AG09309 (cell line): ENCODE measurements around the gene NUDT22.
"Not testable (repeated sequence)": the region's sequence is repeated elsewhere in the genome, so short reads cannot be mapped to it uniquely, and the experiment has no call there.

Experiments
- DNase-seq: peaks from one replicate; pipeline ENCODE4 v3.0.0-alpha.2; 2010; ENCODE audit warnings: low read depth
- H3K4me3 ChIP-seq: 2 replicates; pipeline ENCODE4 v1.5.1; 2011; ENCODE audit warnings: mild to moderate bottlenecking, low read depth, low read length, moderate library complexity; ENCODE audit not compliant: control insufficient read depth
- TF ChIP-seq, protein P1 (sequence below): IDR thresholded peaks from 2 replicates; pipeline ENCODE4 v1.5.1; 2011; ENCODE audit warnings: mild to moderate bottlenecking, low read depth, low read length, inconsistent platforms; ENCODE audit not compliant: insufficient read depth, control insufficient read depth; ENCODE audit errors: missing control alignments

NUDT22 gene

DNA sequence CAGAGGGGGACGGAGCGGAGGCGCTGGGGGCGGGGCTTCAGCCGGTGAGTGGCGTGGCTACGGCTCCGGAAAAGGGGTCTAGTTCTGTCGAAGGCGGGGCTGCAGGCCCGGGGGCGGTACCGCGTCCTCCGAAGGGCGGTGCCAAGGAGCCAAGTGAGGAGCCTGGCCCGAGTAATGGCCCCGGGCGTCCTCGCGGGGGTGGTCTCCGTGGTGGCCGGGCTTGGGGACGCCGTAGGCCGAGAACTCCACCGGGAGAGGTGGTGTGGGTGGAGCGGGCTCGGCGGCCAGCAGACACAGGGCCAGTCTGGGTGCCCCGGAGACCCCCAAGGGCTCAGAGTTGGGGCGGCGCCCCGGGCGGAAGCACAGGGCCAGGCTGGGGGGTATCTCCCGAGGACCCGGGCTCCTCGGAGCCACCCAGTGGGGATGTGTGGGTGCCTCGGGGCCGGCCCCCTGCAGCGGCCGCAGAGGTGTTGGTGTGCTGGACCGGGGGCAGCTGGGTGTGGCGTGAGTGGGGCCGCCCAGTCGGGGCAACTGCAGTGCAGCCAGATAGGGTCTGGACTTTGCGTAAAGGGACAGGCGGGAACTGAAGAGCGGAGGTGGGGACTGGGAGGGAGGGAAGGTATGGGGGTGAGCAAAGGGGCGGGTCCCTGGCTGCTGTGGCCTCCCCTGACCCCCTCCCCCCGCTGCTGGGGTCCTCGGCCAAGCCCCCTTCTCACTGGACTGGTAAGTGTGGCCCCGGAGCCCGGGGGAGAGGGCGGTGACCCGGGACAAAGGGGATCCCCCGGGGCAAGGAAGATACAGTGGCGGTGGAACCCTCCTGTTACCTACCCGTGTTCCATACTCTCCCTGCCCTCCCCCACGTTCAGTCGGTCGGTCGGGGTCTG lies 15.7 kb downstream of the NUDT22 start:
- H3K4me3 ChIP-seq, result peak overlapping the region; percentile 84
- TF ChIP-seq, protein P1, sequence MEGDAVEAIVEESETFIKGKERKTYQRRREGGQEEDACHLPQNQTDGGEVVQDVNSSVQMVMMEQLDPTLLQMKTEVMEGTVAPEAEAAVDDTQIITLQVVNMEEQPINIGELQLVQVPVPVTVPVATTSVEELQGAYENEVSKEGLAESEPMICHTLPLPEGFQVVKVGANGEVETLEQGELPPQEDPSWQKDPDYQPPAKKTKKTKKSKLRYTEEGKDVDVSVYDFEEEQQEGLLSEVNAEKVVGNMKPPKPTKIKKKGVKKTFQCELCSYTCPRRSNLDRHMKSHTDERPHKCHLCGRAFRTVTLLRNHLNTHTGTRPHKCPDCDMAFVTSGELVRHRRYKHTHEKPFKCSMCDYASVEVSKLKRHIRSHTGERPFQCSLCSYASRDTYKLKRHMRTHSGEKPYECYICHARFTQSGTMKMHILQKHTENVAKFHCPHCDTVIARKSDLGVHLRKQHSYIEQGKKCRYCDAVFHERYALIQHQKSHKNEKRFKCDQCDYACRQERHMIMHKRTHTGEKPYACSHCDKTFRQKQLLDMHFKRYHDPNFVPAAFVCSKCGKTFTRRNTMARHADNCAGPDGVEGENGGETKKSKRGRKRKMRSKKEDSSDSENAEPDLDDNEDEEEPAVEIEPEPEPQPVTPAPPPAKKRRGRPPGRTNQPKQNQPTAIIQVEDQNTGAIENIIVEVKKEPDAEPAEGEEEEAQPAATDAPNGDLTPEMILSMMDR, result no peak
- DNase-seq, result no peak

DNA sequence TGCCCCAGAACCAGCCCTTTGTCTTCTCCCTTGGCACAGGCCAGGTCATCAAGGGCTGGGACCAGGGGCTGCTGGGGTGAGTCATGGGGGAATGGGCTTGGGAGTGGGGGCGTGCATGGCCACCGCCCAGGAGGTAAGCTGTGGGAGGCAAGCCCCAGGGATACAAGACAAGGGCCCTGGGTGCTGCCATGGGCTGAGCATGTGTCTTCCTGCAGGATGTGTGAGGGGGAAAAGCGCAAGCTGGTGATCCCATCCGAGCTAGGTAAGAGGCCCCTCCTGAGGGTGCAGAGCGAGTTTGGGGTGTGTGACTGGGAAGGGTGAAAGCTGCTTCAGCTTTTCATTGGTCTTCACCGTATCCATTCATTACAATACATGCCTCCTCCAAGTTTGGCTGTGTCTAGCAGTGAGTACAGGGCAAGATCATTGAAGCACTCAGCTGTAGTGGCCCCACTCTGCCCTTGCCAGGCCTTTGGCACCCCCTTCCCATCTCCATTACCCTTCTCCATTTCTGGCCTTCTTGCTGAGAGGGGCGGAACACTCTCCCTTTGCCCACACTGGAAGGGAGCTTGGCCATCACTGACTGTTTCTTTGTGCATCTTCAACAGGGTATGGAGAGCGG lies 17.3 kb downstream of the NUDT22 start:
- no peak for DNase-seq
- TF ChIP-seq, protein P1, result no peak
- H3K4me3 ChIP-seq, result peak overlapping the region; percentile 2; the same call in 1 of the 2 replicates

DNA sequence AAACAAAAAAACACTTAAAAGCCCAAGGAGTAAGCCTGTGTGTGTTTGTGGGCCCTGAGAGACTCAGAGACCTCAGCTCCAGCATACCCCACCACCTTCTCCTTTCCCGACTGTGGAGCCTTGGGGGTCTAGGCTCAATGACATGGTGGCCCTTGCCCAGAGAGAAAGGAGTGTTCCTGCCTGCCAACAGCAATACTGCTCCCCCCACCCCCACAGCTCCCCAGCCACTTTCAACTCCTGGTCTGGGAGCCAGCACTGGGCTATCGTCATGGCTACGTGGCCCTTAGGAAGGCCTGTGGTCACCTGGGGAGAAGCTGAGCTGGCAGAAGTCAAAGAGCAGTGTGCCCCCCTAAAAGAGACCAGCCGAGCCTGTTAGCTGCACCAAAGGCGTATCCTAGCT lies 18.0 kb downstream of the NUDT22 start:
- H3K4me3 ChIP-seq, result no peak overlapping the region
- TF ChIP-seq, protein P1, result no peak
- no peak for DNase-seq

DNA sequence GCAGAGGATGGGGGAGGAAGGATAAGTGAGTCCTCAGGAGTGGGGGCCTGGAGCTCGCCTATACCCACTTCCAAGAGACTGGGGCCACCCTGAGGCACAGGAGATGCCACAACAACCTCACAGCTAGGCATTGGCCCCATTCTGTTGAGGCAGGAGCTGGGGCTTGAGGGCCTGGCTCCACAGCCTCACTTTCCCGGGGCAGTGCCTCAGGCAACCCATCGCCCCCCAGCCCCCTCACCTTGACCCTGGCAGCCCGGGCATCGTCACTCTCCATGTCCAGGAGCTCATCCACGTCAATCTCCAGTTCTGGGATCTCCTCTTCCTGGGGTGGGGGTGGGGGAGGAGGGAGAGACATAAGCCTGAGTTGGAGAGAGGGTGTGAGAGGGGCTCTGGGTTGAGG lies 18.9 kb downstream of the NUDT22 start:
- TF ChIP-seq, protein P1, result no peak
- DNase-seq, result no peak

DNA sequence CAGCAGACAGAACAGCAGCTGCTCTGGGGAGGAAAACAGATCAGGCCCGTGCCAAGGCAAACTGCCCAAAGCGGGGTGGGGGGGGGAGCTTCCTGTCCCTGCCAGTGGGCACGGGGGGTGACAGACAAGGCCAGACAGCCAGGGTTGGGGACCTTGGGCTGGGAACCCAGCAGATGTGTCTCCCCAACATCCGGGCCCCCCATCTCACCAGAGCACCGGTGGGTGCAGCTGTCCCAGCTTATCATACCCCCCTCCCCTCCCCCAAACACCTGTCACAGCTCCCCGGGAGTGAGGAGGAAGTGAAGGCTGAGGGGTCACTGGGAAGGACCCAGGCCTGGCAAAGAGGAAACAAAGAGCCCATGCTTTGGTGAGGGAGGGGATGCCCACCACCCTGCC lies 19.3 kb downstream of the NUDT22 start:
- no peak for DNase-seq
- peak overlapping the region; percentile 95 for H3K4me3 ChIP-seq
- TF ChIP-seq, protein P1, result no peak

More for the DNA sequence above, 18.9 kb downstream of the NUDT22 start:
- H3K4me3 ChIP-seq, result peak overlapping the region; percentile 95

DNA sequence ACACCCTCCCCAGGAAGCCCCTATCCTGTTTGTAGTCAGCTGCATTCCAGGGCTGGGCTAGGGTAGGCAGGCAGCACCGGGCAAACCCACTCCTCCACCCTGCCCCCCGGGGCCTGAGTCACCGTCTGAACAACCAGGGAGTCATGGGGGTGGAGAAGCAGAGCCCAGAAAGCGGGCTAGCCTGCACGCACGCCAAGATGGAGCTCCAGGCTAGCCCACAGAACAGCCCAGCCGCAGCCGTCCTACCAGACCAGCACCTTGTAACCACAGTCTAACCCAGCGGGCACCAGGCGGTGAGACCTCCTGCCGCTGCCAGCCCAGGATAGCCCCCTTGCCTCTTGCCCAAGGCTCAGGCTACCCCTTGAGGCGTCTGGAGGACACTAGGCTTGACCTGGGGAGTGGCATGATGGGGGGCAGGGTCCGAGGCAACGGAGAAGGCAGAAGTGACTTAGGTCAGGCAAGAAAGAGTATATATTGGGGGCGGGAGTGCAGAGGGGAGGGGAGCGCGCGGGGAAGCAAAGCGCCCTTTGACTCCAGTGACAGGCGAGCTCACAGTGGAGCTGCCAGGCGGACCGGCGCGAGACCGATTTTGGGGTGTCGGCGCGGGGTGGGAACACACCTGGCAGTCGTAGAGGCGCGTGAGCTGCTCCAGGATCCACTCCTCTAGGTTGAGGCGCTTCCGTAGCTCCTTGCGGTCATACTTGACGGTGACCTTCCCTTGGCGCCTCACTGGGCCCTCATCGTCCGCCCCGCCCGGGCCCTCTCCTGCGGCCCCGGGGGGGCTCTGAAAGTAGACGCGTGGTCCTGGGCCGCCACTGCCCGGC lies 19.9 kb downstream of the NUDT22 start:
- TF ChIP-seq, protein P1, result no peak
- H3K4me3 ChIP-seq, result peak overlapping the region; percentile 95
- peak; percentile 59 for DNase-seq

DNA sequence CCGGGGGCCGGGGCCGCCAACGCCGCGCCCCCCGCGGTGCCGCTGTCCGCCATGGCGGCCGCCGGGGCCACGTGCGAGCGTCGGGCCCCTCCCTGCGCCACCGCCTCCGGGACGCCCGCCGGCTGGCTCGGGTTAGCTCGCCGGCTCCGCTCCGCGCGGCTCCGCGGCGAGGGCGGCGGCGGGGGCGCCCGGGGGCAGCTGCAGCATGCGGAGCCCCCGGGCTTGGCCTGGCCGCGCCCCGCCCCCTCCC lies 20.5 kb downstream of the NUDT22 start:
- not testable (repeated sequence) for DNase-seq
- H3K4me3 ChIP-seq, result peak overlapping the region; percentile 95
